ENCODE data around the gene POU2AF1.

DNA sequence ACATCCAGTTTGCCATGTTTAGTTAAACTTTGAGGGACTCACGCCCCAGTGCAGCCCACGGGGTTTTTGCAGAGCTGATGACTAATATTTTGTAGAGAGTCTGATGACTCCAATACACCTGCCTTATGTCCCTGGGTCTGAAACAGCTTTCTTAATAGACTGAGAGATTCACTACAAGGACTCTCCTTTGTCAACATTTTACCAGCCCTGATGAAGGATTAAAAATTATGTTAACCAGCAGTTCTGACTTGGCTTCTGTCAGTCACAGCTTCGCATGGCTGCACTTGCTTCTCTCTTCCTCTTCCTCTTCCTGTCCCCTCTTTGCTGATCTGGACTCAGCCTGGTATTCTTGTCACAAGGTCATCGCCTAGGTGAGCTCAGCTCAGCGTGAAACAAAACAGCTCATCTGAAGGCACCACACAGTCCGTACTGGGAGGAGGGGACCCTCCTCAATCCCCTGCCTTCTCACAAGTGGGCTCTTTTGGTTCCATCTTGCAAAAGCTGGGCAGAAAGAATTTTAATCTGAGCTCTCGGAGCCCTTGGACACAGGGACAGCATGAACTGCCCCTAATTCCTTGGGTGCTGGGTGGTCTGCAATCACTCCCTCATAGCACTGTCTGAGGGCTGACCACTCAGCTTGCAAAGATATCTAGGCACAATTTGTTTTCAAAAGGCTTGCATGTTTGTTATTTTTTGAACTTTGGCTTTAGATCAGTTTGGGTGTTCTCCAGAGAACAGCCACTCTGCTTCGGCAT, 38.1 kb upstream of the POU2AF1 start:
- TF ChIP-seq CTCF (IDR thresholded peaks at IDR 0.05; ENCODE audit: insufficient read depth, low read length, poor library complexity, severe bottlenecking): no peak
- TF ChIP-seq EZH2phosphoT487 (conservative IDR thresholded peaks at IDR 0.05; ENCODE audit: low read length): no peak
